OCI-LY3 (cell line): Measurements from ENCODE around the gene SECISBP2.

ENCODE experiments used
- EZH2phosphoT487 ChIP-seq: fragments of 200-600 bp; shearing (Covaris generic); IDR thresholded peaks from 2 replicates; pipeline ENCODE4 v1.6.1; 2018; ENCODE audit warnings: antibody characterized with exemption, mixed run types, low read depth
- TF ChIP-seq, protein P1 (sequence below): fragments of 200-600, 300-600 bp; sonication (generic); IDR thresholded peaks from 2 replicates; pipeline ENCODE4 v1.5.1; 2014; ENCODE audit warnings: antibody characterized with exemption, low read length, low read depth

DNA sequence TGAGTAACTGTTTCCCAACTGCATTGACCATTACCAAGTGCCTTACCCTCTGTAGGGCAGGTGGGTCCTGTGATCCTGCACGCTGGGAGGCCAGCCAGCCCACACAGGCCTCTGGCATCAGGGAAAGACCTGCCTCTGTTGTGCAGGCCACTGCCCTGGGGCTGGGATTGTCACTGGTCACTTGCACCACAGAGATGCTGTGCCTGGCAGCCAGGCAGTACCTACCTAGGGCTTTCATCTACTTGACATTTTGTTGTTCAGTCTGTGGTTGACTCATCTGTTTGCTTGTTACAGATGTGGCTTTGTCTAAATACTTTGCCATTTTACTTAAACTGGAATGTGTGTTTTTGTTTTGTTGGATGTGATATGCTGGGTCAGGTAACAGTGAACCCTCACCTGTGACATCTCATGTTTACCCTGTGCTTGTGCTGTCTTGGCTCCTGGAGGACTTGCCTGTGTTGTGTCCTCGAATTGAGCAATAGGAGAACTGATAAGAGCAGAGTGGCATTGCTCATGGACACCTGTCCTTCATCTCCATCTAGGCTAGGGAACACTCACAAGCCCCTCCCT lies 32.8 kb downstream of the SECISBP2 start:
- TF ChIP-seq, protein P1, sequence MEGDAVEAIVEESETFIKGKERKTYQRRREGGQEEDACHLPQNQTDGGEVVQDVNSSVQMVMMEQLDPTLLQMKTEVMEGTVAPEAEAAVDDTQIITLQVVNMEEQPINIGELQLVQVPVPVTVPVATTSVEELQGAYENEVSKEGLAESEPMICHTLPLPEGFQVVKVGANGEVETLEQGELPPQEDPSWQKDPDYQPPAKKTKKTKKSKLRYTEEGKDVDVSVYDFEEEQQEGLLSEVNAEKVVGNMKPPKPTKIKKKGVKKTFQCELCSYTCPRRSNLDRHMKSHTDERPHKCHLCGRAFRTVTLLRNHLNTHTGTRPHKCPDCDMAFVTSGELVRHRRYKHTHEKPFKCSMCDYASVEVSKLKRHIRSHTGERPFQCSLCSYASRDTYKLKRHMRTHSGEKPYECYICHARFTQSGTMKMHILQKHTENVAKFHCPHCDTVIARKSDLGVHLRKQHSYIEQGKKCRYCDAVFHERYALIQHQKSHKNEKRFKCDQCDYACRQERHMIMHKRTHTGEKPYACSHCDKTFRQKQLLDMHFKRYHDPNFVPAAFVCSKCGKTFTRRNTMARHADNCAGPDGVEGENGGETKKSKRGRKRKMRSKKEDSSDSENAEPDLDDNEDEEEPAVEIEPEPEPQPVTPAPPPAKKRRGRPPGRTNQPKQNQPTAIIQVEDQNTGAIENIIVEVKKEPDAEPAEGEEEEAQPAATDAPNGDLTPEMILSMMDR = no peak
- TF ChIP-seq EZH2phosphoT487 = no peak
